CD14-positive monocyte (primary cell): ENCODE data around the gene TBXA2R. TPM values are rescaled to one million over a fixed set of nuclear protein-coding genes. Genes with fewer than 3 reads are reported as not detected.

Experiments used
- DNase-seq, 3 donors: peaks; one replicate each; pipeline ENCODE4 v3.0.0-alpha.2; 2011 to 2022
- H2AFZ ChIP-seq: 2 replicates; pipeline ENCODE4 v1.6.0; 2012; ENCODE audit warnings: mild to moderate bottlenecking, low read depth, low read length, inconsistent platforms; ENCODE audit not compliant: insufficient read depth, poor library complexity, severe bottlenecking
- H3K27ac ChIP-seq, 2 donors: 1 replicate in 1 of 2; 2 replicates in 1 of 2; pipeline ENCODE4 v1.5.1; 2012 to 2013; ENCODE audit warnings: low read length in 2 of 2, control low read depth in 1 of 2, inconsistent platforms in 1 of 2, low read depth in 1 of 2, mild to moderate bottlenecking in 1 of 2
- H3K27me3 ChIP-seq, 2 donors: one replicate each; pipeline versions ENCODE4 v1.6.0 to v1.6.1; 2011 to 2013; ENCODE audit warnings: low read length in 2 of 2; ENCODE audit not compliant: control insufficient read depth in 2 of 2, insufficient read depth in 2 of 2
- H3K36me3 ChIP-seq, 2 donors: replicated peaks in 1 of 2; 1 replicate in 1 of 2; 2 replicates in 1 of 2; pipeline versions ENCODE4 v1.5.1 to v1.6.1; 2012 to 2013; ENCODE audit warnings: low read length in 2 of 2, control low read depth in 1 of 2, inconsistent platforms in 1 of 2, mild to moderate bottlenecking in 1 of 2; ENCODE audit not compliant: insufficient read depth in 2 of 2, control insufficient read depth in 1 of 2
- H3K4me1 ChIP-seq, 2 donors: 1 replicate in 1 of 2; 2 replicates in 1 of 2; pipeline versions ENCODE4 v1.5.1 to v1.6.1; 2012 to 2013; ENCODE audit warnings: low read length in 2 of 2, control low read depth in 1 of 2, inconsistent platforms in 1 of 2, mild to moderate bottlenecking in 1 of 2, moderate library complexity in 1 of 2; ENCODE audit not compliant: insufficient read depth in 2 of 2, control insufficient read depth in 1 of 2
- H3K4me2 ChIP-seq: replicated peaks from 2 replicates; pipeline ENCODE3; 2012; ENCODE audit warnings: low read length, moderate library complexity, mild to moderate bottlenecking; ENCODE audit not compliant: poor library complexity, severe bottlenecking; ENCODE audit errors: extremely low read depth
- H3K4me3 ChIP-seq, 3 experiments: fragments of 200-600 bp in 1 of 3; sonication (generic) in 1 of 3; replicated peaks in 1 of 3; 1 replicate in 2 of 3; 2 replicates in 1 of 3; pipeline ENCODE4 v1.5.1; 2011 to 2013; ENCODE audit warnings: low read length in 3 of 3, mild to moderate bottlenecking in 3 of 3, control low read depth in 2 of 3, low read depth in 2 of 3, inconsistent platforms in 1 of 3, moderate library complexity in 1 of 3
- H3K79me2 ChIP-seq: 2 replicates; pipeline ENCODE4 v1.6.0; 2012; ENCODE audit warnings: mild to moderate bottlenecking, control low read depth, inconsistent platforms, low read length, moderate library complexity; ENCODE audit not compliant: insufficient read depth
- H3K9ac ChIP-seq: 2 replicates; pipeline ENCODE4 v1.6.0; 2017; ENCODE audit warnings: low read length, mild to moderate bottlenecking; ENCODE audit not compliant: insufficient read depth, poor library complexity, severe bottlenecking
- H3K9me3 ChIP-seq, 2 donors: replicated peaks in 1 of 2; 1 replicate in 1 of 2; 2 replicates in 1 of 2; pipeline versions ENCODE4 v1.5.1 to v1.6.1; 2012 to 2013; ENCODE audit warnings: low read length in 2 of 2, control low read depth in 1 of 2; ENCODE audit not compliant: control insufficient read depth in 1 of 2, insufficient read depth in 1 of 2
- H4K20me1 ChIP-seq: 2 replicates; pipeline ENCODE4 v1.6.0; 2012; ENCODE audit warnings: mild to moderate bottlenecking, low read length, control low read depth, moderate library complexity; ENCODE audit not compliant: insufficient read depth
- H3K27ac Mint-ChIP-seq, 7 donors: one replicate each; pipeline ENCODE4 v1.8.0; 2020; ENCODE audit warnings: mild to moderate bottlenecking in 7 of 7, mixed read lengths in 7 of 7, moderate library complexity in 6 of 7, inconsistent platforms in 2 of 7
- H3K27me3 Mint-ChIP-seq, 3 donors: one replicate each; pipeline ENCODE4 v1.8.0; 2021 to 2022; ENCODE audit warnings: low read depth in 3 of 3, mild to moderate bottlenecking in 3 of 3, mixed read lengths in 3 of 3, moderate library complexity in 3 of 3, inconsistent platforms in 1 of 3
- H3K36me3 Mint-ChIP-seq, 2 donors: one replicate each; pipeline ENCODE4 v1.8.0; 2020; ENCODE audit warnings: mixed read lengths in 2 of 2, inconsistent platforms in 1 of 2, mild to moderate bottlenecking in 1 of 2
- H3K4me1 Mint-ChIP-seq: one replicate; pipeline ENCODE4 v1.8.0; 2020; ENCODE audit warnings: mild to moderate bottlenecking, mixed read lengths
- H3K4me3 Mint-ChIP-seq, 2 donors: one replicate each; pipeline ENCODE4 v1.8.0; 2020; ENCODE audit warnings: mild to moderate bottlenecking in 2 of 2, mixed read lengths in 2 of 2, moderate library complexity in 1 of 2
- H3K9me3 Mint-ChIP-seq, 7 donors: one replicate each; pipeline ENCODE4 v1.8.0; 2020 to 2022; ENCODE audit warnings: mixed read lengths in 7 of 7, mild to moderate bottlenecking in 6 of 7, moderate library complexity in 6 of 7, inconsistent platforms in 2 of 7
- CTCF ChIP-seq: fragments of 200-600 bp; IDR thresholded peaks from one replicate; pipeline ENCODE4 v1.8.0; 2022; ENCODE audit warnings: antibody characterized with exemption, mild to moderate bottlenecking
- WGBS: methylation state at CpG from one replicate; pipeline ENCODE4 v1.1.5; 2013; ENCODE audit warnings: missing lambda C conversion rate; ENCODE audit not compliant: insufficient coverage; 5-methylcytosine and 5-hydroxymethylcytosine counted together
- intact Hi-C, 2 donors: fragments of 100-400 bp; cut with micrococcal nuclease; formaldehyde crosslinking; loops; one replicate each; pipeline versions ENCODE4 v1.15.0 to v1.15.1; 2023
- polyA plus RNA-seq, 3 donors: library from polyadenylated mRNA; depleted of rRNA in 1 of 3; unstranded in 2 of 3; stranded (reverse) in 1 of 3; fragments of 300-500 nt in 2 of 3; fragments of >200 nt in 1 of 3; fragmentation: Illumina TruSeq in 2 of 3; gene quantifications; 1 replicate in 2 of 3; 2 replicates in 1 of 3; pipeline ENCODE4 v1.2.3, GENCODE V29; 2012 to 2021

Gene TBXA2R
- polyA plus RNA-seq, 3 donors, result 0.05 TPM; not detected in 2

GRCh38 chr19:3639479-3639878 lies 32.8 kb upstream of the TBXA2R start:
- intact Hi-C loops, result no loop called here
- H3K27me3 Mint-ChIP-seq, result peaks cover 0 to 2% (median 2%) of the 10 kb centered on the region in 3 donors

More at GRCh38 chr19:3639479-3639878, 32.8 kb upstream of the TBXA2R start:
- no peak overlapping the region for H3K4me2 ChIP-seq
- WGBS, result 98% methylated on average over 12 of the region's 13 CpGs
- no peak overlapping the region for H3K9ac ChIP-seq
- no peak overlapping the region for H3K4me3 ChIP-seq
- no peaks in the 10 kb centered on the region for H3K9me3 ChIP-seq
- Mint-ChIP-seq H3K4me3 (no peak overlapping the region), H3K27ac (no peak overlapping the region), H3K36me3 (peaks cover 44 to 68% of the 10 kb centered on the region in 2 donors), H3K4me1 (no peaks in the 10 kb centered on the region), H3K9me3 (peaks cover 0 to 4% (median 1%) of the 10 kb centered on the region in 7 donors)
- no peaks in the 10 kb centered on the region for H3K27me3 ChIP-seq
- no peak for TF ChIP-seq CTCF
- no peaks in the 10 kb centered on the region for H3K79me2 ChIP-seq
- no peak overlapping the region for H3K27ac ChIP-seq
- H3K4me1 ChIP-seq, result no peaks in the 10 kb centered on the region
- no peak for DNase-seq
- H4K20me1 ChIP-seq, result peaks cover 6% of the 10 kb centered on the region
- H3K36me3 ChIP-seq, result peaks cover 64 to 71% of the 10 kb centered on the region in 2 donors
- no peak overlapping the region for H2AFZ ChIP-seq
